Brain microvascular endothelial cell (primary cell): Measurements from ENCODE around the gene AIF1L.
A peak's percentile ranks its signal among the peaks of the same experiment; 100 is the strongest.
"Not testable (repeated sequence)": the region's sequence is repeated elsewhere in the genome, so short reads cannot be mapped to it uniquely, and the experiment has no call there.

Source experiments
- DNase-seq: peaks from one replicate; pipeline ENCODE4 v3.0.0-alpha.2; 2020
- H3K27ac ChIP-seq: fragments of 250-450 bp; sonication (Bioruptor Pico); 2 replicates; pipeline ENCODE4 v1.5.1; 2020; ENCODE audit warnings: mild to moderate bottlenecking, moderate library complexity
- H3K27me3 ChIP-seq: fragments of 250-450 bp; sonication (Bioruptor Pico); replicated peaks from 2 replicates; pipeline ENCODE4 v1.5.1; 2020; ENCODE audit warnings: mild to moderate bottlenecking
- H3K36me3 ChIP-seq: fragments of 250-450 bp; sonication (Bioruptor Pico); replicated peaks from 2 replicates; pipeline ENCODE4 v1.5.1; 2020; ENCODE audit warnings: mild to moderate bottlenecking
- H3K4me3 ChIP-seq: 2 replicates; pipeline ENCODE4 v1.5.1; 2011; ENCODE audit warnings: low read depth, mild to moderate bottlenecking, control low read depth, low read length, moderate library complexity
- in situ Hi-C: cut with HindIII; loops from 2 replicates; pipeline ENCODE4 v1.10.0; 2017; ENCODE audit warnings: low sequenced_read_pairs, low pct_ligation_motif_present
- TF ChIP-seq, protein P1 (sequence below): IDR thresholded peaks from 2 replicates; pipeline ENCODE4 v1.5.1; 2011; ENCODE audit warnings: low read depth, mild to moderate bottlenecking, moderate library complexity, low read length, control low read depth, inconsistent platforms; ENCODE audit errors: missing control alignments

AIF1L gene

DNA sequence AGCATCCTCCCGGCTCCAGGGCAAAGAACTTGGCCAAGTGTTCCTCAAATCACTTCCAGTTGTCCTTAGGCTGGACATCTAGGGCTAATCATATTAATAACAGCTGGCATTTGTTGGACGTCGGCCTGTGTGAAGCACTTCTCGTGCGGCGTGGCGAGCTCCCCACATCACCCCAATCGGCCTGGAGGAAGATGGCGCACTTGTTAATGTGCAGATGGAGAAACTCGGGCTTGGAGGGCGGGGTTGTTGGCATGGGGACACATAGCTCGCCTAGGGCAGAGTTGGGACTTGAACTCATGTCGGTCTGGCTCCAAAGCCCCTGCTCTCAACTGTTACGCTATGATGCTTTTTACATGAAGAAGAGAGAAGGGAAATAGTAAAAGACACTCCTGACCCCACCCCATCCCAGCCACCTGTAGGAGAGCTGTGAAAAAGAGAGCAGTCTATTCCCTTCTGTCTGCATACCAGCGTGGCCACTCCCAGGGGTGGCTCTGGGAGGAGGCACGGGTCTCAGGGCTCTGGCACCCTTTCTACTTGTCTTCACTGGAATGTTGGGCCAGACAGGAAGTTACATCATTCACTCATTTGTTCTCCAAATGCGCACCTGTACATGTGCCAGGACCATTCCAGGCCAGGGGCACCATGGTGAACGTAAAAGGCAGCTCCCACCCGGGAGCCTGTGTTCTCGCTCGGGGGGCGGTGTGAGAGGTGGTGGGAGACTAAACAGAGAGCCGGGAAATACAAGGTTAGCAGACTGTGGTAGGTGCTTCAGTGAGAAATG is 16.2 kb downstream of the AIF1L start:
- H3K27me3 ChIP-seq: peaks cover 35% of the 10 kb centered on the region
- DNase-seq: no peak
- TF ChIP-seq, protein P1, sequence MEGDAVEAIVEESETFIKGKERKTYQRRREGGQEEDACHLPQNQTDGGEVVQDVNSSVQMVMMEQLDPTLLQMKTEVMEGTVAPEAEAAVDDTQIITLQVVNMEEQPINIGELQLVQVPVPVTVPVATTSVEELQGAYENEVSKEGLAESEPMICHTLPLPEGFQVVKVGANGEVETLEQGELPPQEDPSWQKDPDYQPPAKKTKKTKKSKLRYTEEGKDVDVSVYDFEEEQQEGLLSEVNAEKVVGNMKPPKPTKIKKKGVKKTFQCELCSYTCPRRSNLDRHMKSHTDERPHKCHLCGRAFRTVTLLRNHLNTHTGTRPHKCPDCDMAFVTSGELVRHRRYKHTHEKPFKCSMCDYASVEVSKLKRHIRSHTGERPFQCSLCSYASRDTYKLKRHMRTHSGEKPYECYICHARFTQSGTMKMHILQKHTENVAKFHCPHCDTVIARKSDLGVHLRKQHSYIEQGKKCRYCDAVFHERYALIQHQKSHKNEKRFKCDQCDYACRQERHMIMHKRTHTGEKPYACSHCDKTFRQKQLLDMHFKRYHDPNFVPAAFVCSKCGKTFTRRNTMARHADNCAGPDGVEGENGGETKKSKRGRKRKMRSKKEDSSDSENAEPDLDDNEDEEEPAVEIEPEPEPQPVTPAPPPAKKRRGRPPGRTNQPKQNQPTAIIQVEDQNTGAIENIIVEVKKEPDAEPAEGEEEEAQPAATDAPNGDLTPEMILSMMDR: no peak
- no peak overlapping the region for H3K27ac ChIP-seq
- H3K36me3 ChIP-seq: no peaks in the 10 kb centered on the region
- in situ Hi-C loops: no loop called here
- H3K4me3 ChIP-seq: no peak overlapping the region

DNA sequence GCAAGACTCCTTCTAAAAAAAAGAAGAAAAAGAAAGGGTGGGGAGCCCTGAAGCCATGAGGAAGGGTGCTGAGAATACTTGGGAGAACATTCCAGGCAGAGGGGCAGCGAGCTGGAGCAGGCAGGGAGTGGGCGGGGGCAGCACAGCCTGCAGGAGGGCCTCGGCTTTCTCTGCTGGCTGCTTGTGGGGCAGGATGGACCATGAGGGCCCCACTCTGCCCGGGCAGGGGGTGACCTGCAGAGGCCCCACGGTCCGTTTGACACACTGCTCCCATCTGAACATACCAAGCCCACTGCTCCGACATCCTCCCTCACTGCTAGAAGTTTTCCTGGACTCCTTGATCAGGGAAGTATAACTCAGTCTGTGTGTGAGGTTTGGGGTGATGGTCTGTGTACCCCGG is 17.3 kb downstream of the AIF1L start:
- Histone ChIP-seq H3K4me3 (no peak overlapping the region), H3K27me3 (peaks cover 32% of the 10 kb centered on the region), H3K27ac (no peak overlapping the region), H3K36me3 (no peaks in the 10 kb centered on the region)
- in situ Hi-C loops: no loop called here
- DNase-seq: no peak
- TF ChIP-seq, protein P1: no peak

DNA sequence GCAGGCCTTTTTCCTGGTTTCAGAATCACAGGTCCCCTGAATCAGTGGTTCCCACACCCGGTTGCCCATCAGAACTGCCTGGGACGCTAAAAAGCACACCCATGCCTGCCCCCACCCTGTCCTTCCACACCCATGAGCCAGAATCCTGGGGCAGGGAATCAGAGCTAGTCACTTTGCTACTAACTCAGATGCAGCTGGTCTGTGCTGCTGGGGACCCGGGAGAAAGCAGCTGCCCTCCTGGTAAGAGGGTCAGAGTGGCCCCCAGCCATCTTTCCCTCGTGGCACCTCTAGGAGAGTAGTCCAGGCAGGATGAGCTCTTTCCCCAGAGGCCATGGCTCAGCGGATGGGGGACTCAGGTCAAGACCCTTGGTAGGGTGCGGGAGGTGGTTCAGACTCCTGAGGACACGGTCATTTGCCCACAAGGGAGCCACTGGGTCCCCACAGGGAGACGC is 17.8 kb downstream of the AIF1L start:
- H3K27ac ChIP-seq: no peak overlapping the region
- TF ChIP-seq, protein P1: no peak
- no peak overlapping the region for H3K4me3 ChIP-seq
- in situ Hi-C loops: no loop called here
- H3K36me3 ChIP-seq: no peaks in the 10 kb centered on the region
- no peak for DNase-seq
- peaks cover 30% of the 10 kb centered on the region for H3K27me3 ChIP-seq

DNA sequence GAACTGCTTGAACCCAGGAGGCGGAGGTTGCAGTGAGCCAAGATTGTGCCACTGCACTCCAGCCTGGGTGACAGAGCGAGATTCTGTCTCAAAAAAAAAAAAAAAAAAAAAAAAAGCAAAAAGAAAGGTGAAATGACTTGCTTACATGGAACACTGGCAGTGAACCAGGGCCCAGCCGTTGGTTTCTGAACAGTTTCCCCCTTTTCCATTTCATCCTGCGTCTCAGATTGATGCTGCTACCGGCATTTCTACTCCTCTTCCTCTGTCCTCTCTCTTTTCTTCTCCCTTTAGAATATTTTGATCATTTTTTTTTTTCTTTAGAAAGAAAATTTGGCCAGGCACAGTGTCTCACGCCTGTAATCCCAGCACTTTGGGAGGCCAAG is 19.0 kb downstream of the AIF1L start:
- in situ Hi-C loops, DNase-seq, H3K36me3 ChIP-seq, H3K27ac ChIP-seq, H3K4me3 ChIP-seq: not testable (repeated sequence)
- H3K27me3 ChIP-seq: peaks cover 22% of the 10 kb centered on the region

DNA sequence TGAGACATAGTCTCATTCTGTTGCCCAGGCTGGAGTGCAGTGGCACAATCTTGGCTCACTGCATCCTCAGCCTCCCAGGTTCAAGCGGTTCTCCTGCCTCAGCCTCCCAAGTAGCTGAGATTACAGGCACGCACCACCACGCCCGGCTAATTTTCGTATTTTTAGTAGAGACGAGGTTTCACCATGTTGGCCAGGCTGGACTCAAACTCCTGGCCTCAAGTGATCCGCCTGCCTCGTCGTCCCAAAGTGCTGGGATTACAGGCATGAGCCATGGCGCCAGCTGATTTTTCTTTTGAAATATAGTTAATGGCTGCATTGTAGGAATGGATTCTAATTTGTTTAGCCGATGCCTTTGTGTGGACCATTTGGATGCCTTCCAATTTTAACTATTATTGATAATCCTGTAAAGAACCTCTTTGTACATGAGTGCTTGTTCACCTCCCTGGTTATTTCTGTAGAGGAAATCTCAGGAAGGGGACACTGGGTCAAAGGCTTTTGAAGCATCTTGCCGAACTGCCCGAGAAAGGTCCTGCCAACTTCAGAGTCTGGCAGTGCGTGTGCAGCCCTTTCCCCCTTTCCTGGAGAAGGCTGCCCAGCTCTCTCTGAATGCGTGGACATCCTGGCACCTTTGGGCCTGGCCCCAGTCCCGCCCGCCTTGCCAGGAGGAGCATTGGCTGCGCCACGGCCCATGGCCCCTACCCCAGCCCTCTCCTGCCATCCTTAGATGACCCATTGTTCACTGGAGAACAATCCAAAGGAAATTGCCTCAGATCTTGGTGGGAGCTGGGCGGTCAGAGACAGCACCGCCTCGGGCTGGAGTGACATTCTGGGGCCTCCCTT is 20.2 kb downstream of the AIF1L start:
- DNase-seq: no peak
- TF ChIP-seq, protein P1: no peak
- no peaks in the 10 kb centered on the region for H3K36me3 ChIP-seq
- no peak overlapping the region for H3K4me3 ChIP-seq
- peaks cover 22% of the 10 kb centered on the region for H3K27me3 ChIP-seq
- peak overlapping the region; percentile 17 for H3K27ac ChIP-seq
- in situ Hi-C loops: no loop called here

DNA sequence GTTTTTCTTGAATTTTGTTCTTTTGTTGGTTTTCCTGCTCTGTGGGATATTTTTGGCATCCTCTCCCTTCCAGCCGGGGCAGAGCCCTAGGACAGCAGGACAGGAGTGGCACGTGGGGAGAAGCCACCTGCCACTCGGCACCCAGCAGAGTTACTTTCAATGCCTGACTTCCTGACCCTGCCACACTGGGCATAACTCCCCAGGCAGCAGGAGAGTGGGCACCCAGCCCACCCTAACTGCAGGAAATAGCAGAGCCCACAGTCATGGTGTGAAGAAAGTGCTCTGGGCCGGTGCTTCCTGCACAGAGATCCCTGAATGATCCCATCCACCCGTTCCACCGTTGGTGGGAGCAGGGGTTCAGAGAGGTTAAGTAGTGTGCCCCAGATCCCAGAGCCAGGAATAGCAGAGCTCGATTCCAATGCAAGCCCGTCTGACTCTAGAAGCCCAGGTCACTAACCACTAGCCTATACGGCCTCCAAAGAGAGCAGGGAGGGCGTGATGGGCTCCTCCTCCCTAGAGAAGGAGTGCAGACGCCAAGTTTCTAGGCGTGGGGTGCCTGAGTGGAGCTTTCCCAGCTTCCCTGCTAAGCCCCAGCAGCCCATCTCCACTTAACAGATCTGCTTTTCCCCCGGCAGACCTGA is 20.9 kb downstream of the AIF1L start:
- TF ChIP-seq, protein P1: no peak
- no peak for DNase-seq
- peaks cover 20% of the 10 kb centered on the region for H3K27me3 ChIP-seq
- H3K36me3 ChIP-seq: no peaks in the 10 kb centered on the region
- peak overlapping the region; percentile 17 for H3K27ac ChIP-seq
- in situ Hi-C loops: no loop called here
- no peak overlapping the region for H3K4me3 ChIP-seq
